PC-9 (cell line): Measurements from ENCODE around the gene SLC6A4. TPM values are rescaled to one million over a fixed set of nuclear protein-coding genes. Genes with fewer than 3 reads are reported as not detected.

Experiments used
- Bru-seq: library from RNA; stranded (reverse); fragments of 400-500 nt; gene quantifications from one replicate; lab custom pipeline; 2021; lab: Mats Ljungman, UMichigan
- BruChase-seq, 2 experiments: library from RNA; stranded (reverse); fragments of 400-500 nt; gene quantifications; one replicate each; lab custom pipeline; 2021; lab: Mats Ljungman, UMichigan
- BruUV-seq: library from RNA; stranded (reverse); fragments of 400-500 nt; replicated peaks from 2 replicates; lab custom pipeline; 2021; lab: Mats Ljungman, UMichigan
- CTCF ChIA-PET: fragments of 300-600 bp; sonication (Branson Sonifier 250); formaldehyde crosslinking; loops from one replicate; lab custom pipeline; 2022; ENCODE audit warnings: antibody characterized with exemption; lab: Charles Lee
- POLR2A ChIA-PET: fragments of 300-600 bp; sonication (Branson Sonifier 250); formaldehyde crosslinking; loops from one replicate; lab custom pipeline; 2022; ENCODE audit warnings: antibody characterized with exemption; ENCODE audit not compliant: unreplicated experiment; lab: Charles Lee
- DNase-seq, 2 experiments: peaks; one replicate each; pipeline versions ENCODE4 v3.0.0 to v3.0.0-alpha.2; 2015 to 2022; ENCODE audit warnings: mixed read lengths in 1 of 2
- H2AFZ ChIP-seq: fragments of 200-600 bp; sonication (generic); 2 replicates; pipeline ENCODE4 v1.8.1; 2017; ENCODE audit warnings: antibody characterized with exemption
- H3F3A ChIP-seq: fragments of 200-600 bp; sonication (generic); 2 replicates; pipeline ENCODE4 v1.8.1; 2017; ENCODE audit warnings: antibody characterized with exemption, mild to moderate bottlenecking, low read depth; ENCODE audit not compliant: insufficient read depth
- H3K27ac ChIP-seq: fragments of 200-600 bp; sonication (generic); 2 replicates; pipeline ENCODE4 v1.6.1; 2016; ENCODE audit warnings: mixed run types
- H3K27me3 ChIP-seq: fragments of 200-600 bp; sonication (generic); 2 replicates; pipeline ENCODE4 v1.6.1; 2016; ENCODE audit warnings: low read depth, mixed run types; ENCODE audit not compliant: insufficient read depth
- H3K36me3 ChIP-seq: fragments of 200-600 bp; sonication (generic); 2 replicates; pipeline ENCODE4 v1.6.1; 2016; ENCODE audit warnings: low read depth, mixed run types
- H3K4me1 ChIP-seq: fragments of 200-600 bp; sonication (generic); replicated peaks from 2 replicates; pipeline ENCODE4 v1.6.1; 2016; ENCODE audit warnings: mixed run types; ENCODE audit not compliant: insufficient read depth
- H3K4me2 ChIP-seq: fragments of 200-600 bp; sonication (generic); 2 replicates; pipeline ENCODE4 v1.6.1; 2017; ENCODE audit warnings: mixed run types
- H3K4me3 ChIP-seq: fragments of 200-600 bp; sonication (generic); 2 replicates; pipeline ENCODE4 v1.6.1; 2016; ENCODE audit warnings: mixed run types
- H3K79me2 ChIP-seq: fragments of 200-600 bp; sonication (generic); 2 replicates; pipeline ENCODE4 v1.6.1; 2017; ENCODE audit warnings: low read depth, mixed run types
- H3K9me2 ChIP-seq: fragments of 200-600 bp; sonication (generic); 2 replicates; pipeline ENCODE4 v1.8.1; 2017; ENCODE audit warnings: mild to moderate bottlenecking; ENCODE audit not compliant: insufficient read depth
- H3K9me3 ChIP-seq: fragments of 200-600 bp; sonication (generic); 2 replicates; pipeline ENCODE4 v1.8.1; 2016; ENCODE audit warnings: low read depth; ENCODE audit not compliant: insufficient read depth
- H4K20me1 ChIP-seq: fragments of 200-600 bp; sonication (generic); 2 replicates; pipeline ENCODE4 v1.8.1; 2017; ENCODE audit not compliant: insufficient read depth
- EZH2 ChIP-seq: fragments of 200-600 bp; sonication (generic); IDR thresholded peaks from 2 replicates; pipeline ENCODE4 v1.8.0; 2017; ENCODE audit warnings: antibody characterized with exemption, low read depth
- intact Hi-C: fragments of 100-400 bp; cut with micrococcal nuclease; formaldehyde crosslinking; loops from one replicate; pipeline ENCODE4 v1.10.0; 2022; ENCODE audit not compliant: unreplicated experiment
- long read RNA-seq: library from polyadenylated mRNA; stranded (forward); transcript quantifications from one replicate; pipeline ENCODE4 v2.0.0, GENCODE V29; 2022
- total RNA-seq: library from RNA; stranded (reverse); gene quantifications from 2 replicates; pipeline ENCODE4 v1.2.3, GENCODE V29; 2021
- TF ChIP-seq, protein P1 (sequence below): fragments of 200-600 bp; sonication (generic); conservative IDR thresholded peaks from 2 replicates; pipeline ENCODE4 v1.6.1; 2017; ENCODE audit warnings: mixed run types, antibody characterized with exemption, mild to moderate bottlenecking, moderate library complexity

The SLC6A4 gene
- not detected in 2 replicates for total RNA-seq
- percentile 7 among the genes with signal in this experiment for Bru-seq, nascent RNA
- BruChase-seq, experiment 1, labeled RNA remaining after a 2-hour chase, result percentile 5 among the genes with signal in this experiment
- percentile 4 among the genes with signal in this experiment for BruChase-seq, experiment 2, labeled RNA remaining after a 6-hour chase
- long read RNA-seq, result 0 reads

DNA sequence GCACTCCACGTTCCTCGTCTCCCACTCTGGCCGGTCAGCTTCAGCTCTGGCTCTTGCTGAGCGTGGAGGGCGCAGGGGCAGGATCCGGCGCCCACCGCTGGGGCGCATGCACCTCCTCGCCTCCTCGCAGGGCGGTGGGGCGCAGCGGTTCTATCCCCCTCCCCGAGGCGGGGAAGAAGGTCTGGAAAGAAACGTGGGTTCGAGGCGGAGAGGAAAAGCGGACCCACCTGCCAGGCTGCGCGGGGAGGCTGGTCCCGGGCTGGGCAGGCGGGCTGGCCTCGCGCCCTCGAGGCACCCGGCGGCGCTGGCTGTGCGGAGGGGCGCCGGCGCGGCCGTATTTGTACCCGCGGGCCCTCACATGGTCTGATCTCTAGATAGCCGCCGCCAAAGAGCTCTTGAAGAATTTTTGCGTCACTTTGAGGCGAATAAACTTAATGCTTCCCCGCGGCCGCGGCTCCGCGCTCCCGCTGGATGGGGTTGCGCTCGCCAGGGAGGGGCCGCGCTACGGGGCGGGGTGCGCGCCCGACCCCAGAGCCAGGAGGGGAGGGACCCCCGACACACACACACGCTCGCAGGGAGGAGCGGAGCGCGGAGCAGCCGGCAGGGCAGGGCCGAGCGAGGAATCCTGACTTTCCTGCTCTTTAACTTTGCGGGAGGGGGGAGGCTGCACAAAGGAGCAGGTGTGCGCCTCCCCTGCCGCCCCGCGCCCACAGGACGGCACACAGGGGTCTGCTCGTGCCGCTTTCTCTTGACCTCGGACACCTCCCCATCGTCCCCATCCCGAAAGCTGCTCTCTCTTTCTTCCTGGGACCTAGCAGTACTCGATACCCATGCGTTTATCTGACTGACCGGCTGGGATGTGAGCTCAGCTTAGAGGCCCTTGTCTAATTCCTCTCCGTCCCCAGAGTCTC, at the start of gene SLC6A4:
Gene SLC6A4 (minus strand): TSS at position 312 of the 911 bp plus-strand sequence. CDS start 13,739 bp downstream, outside the sequence.
- DNase-seq, result peak in 1 of 2 experiments; percentile 29
- Histone ChIP-seq H3K4me3 (peak within 1 kb of the TSS; percentile 56; the same call in 1 of the 2 replicates), H3K9me3 (no peaks in the 10 kb centered on the region), H3K4me1 (no peaks in the 10 kb centered on the region), H3K27me3 (peaks cover 37% of the 10 kb centered on the region), H3K79me2 (no peaks in the 10 kb centered on the region), H3K27ac (no peak within 1 kb of the TSS), H3K36me3 (no peaks in the 10 kb centered on the region), H2AFZ (peak within 1 kb of the TSS; percentile 76), H3K4me2 (peak within 1 kb of the TSS; percentile 69), H4K20me1 (no peaks in the 10 kb centered on the region), H3K9me2 (no peaks in the 10 kb centered on the region), H3F3A (no peaks in the 10 kb centered on the region)
- POLR2A ChIA-PET, result no interaction called here
- intact Hi-C loops, result loop anchor here (1.0 kb wide), 1 partner anchor 131 kb away; no protein-coding TSS in a partner anchor
- no TSS peak for BruUV-seq
- CTCF ChIA-PET, result no interaction called here
- TF ChIP-seq EZH2, result no peak
- TF ChIP-seq, protein P1, sequence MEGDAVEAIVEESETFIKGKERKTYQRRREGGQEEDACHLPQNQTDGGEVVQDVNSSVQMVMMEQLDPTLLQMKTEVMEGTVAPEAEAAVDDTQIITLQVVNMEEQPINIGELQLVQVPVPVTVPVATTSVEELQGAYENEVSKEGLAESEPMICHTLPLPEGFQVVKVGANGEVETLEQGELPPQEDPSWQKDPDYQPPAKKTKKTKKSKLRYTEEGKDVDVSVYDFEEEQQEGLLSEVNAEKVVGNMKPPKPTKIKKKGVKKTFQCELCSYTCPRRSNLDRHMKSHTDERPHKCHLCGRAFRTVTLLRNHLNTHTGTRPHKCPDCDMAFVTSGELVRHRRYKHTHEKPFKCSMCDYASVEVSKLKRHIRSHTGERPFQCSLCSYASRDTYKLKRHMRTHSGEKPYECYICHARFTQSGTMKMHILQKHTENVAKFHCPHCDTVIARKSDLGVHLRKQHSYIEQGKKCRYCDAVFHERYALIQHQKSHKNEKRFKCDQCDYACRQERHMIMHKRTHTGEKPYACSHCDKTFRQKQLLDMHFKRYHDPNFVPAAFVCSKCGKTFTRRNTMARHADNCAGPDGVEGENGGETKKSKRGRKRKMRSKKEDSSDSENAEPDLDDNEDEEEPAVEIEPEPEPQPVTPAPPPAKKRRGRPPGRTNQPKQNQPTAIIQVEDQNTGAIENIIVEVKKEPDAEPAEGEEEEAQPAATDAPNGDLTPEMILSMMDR, result no peak

DNA sequence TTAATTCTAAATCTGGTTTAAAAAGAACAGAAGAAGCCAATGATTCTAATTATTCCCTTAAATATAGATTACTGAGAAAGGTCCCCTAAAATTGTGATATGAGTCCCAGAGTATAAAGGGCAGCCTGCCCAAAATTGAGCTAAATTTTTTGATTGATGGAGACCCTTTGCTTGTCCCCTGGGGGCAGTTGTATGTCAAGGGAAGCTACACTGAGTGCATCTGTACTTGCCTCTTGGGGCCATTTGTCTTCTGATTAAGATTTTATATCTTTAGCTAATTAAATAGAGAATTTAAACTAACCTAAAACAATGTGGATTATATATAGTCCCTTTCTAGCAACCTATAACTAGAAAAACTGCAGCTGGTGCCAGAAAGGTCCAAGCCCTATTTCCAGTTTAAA, 43.7 kb upstream of the SLC6A4 start:
- intact Hi-C loops, result no loop called here
- POLR2A ChIA-PET, result interaction anchor here (0.7 kb wide), 1 partner anchor 1148 kb away, joined by 11 read pairs; no protein-coding TSS in a partner anchor

More for the DNA sequence above, 43.7 kb upstream of the SLC6A4 start:
- H3K27ac ChIP-seq, result no peak overlapping the region
- CTCF ChIA-PET, result interaction anchor here (1.7 kb wide), 1 partner anchor 155 kb away, joined by 3 read pairs; no protein-coding TSS in a partner anchor
- no peaks in the 10 kb centered on the region for H3K9me3 ChIP-seq
- H3K4me2 ChIP-seq, result no peak overlapping the region
- no peak for DNase-seq
- BruUV-seq, result no TSS peak
- H3K9me2 ChIP-seq, result no peaks in the 10 kb centered on the region
- no peak overlapping the region for H2AFZ ChIP-seq
- no peaks in the 10 kb centered on the region for H4K20me1 ChIP-seq
- H3K27me3 ChIP-seq, result no peaks in the 10 kb centered on the region
- H3K36me3 ChIP-seq, result peaks cover 4% of the 10 kb centered on the region
- TF ChIP-seq EZH2, result no peak
- TF ChIP-seq, protein P1, result no peak
- no peaks in the 10 kb centered on the region for H3F3A ChIP-seq
- no peak overlapping the region for H3K4me3 ChIP-seq
- no peaks in the 10 kb centered on the region for H3K79me2 ChIP-seq
- 0 out of 2 replicates have a peak, but pooled peaks cover 6% of the 10 kb centered on the region for H3K4me1 ChIP-seq
